SK-N-MC (cell line): ENCODE measurements around the gene XXYLT1.

ENCODE experiments used
- DNase-seq: peaks from one replicate; pipeline ENCODE4 v3.0.0-alpha.2; 2011; ENCODE audit warnings: low read depth, low spot score
- H3K27ac ChIP-seq: fragments of 200-600 bp; sonication (generic); 2 replicates; pipeline ENCODE4 v1.5.1; 2016; ENCODE audit warnings: mixed run types
- H3K36me3 ChIP-seq: fragments of 200-600 bp; sonication (generic); 2 replicates; pipeline ENCODE4 v1.6.1; 2017; ENCODE audit warnings: antibody characterized with exemption, low read length, mixed read lengths; ENCODE audit not compliant: insufficient read depth
- H3K4me3 ChIP-seq: fragments of 200-600 bp; sonication (generic); 2 replicates; pipeline ENCODE4 v1.5.1; 2016
- H3K9ac ChIP-seq: fragments of 200-600 bp; sonication (generic); 2 replicates; pipeline ENCODE4 v1.8.0; 2017; ENCODE audit warnings: mixed run types, mixed read lengths; ENCODE audit not compliant: insufficient read length
- H3K9me3 ChIP-seq: fragments of 200-600 bp; sonication (generic); 2 replicates; pipeline ENCODE4 v1.6.1; 2017; ENCODE audit warnings: low read depth, mild to moderate bottlenecking, antibody characterized with exemption, low read length, moderate library complexity, mixed read lengths
- EZH2 ChIP-seq: fragments of 200-600 bp; sonication (generic); IDR thresholded peaks from one replicate; pipeline ENCODE4 v1.6.1; 2017; ENCODE audit warnings: antibody characterized with exemption
- FOXP2 ChIP-seq: optimal IDR thresholded peaks from 2 replicates; pipeline ENCODE3; 2011; ENCODE audit warnings: mild to moderate bottlenecking, moderate library complexity; ENCODE audit not compliant: insufficient read depth; ENCODE audit errors: extremely low read length, control extremely low read depth
- POLR2AphosphoS5 ChIP-seq: IDR thresholded peaks from 2 replicates; pipeline ENCODE4 v1.6.1; 2012; ENCODE audit warnings: mild to moderate bottlenecking, low read depth, low read length, borderline replicate concordance

XXYLT1 gene

GRCh38 chr3:195068084-195069080 is 202.6 kb downstream of the XXYLT1 start:
- no peak for TF ChIP-seq POLR2AphosphoS5
- TF ChIP-seq FOXP2 = no peak
- TF ChIP-seq EZH2 = no peak
- H3K4me3 ChIP-seq = no peak overlapping the region
- no peaks in the 10 kb centered on the region for H3K9me3 ChIP-seq
- no peak overlapping the region for H3K27ac ChIP-seq
- peaks cover 10% of the 10 kb centered on the region; the same call in 1 of the 2 replicates for H3K36me3 ChIP-seq
- no peak overlapping the region for H3K9ac ChIP-seq
- DNase-seq = no peak

- Histone ChIP-seq H3K4me3 (no peak overlapping the region), H3K9me3 (no peaks in the 10 kb centered on the region), H3K9ac (no peak overlapping the region), H3K27ac (no peak overlapping the region), H3K36me3 (peaks cover 10% of the 10 kb centered on the region; the same call in 1 of the 2 replicates)
- no peak for TF ChIP-seq FOXP2
- no peak for TF ChIP-seq POLR2AphosphoS5
- no peak for TF ChIP-seq EZH2
- no peak for DNase-seq
Measured at GRCh38 chr3:195066441-195066841, 204.5 kb downstream of the XXYLT1 start.

GRCh38 chr3:195065864-195066185 is 205.1 kb downstream of the XXYLT1 start:
- Histone ChIP-seq H3K4me3 (no peak overlapping the region), H3K36me3 (peaks cover 10% of the 10 kb centered on the region; the same call in 1 of the 2 replicates), H3K9ac (no peak overlapping the region), H3K9me3 (no peaks in the 10 kb centered on the region), H3K27ac (no peak overlapping the region)
- DNase-seq = no peak
- TF ChIP-seq FOXP2 (no peak), POLR2AphosphoS5 (no peak), EZH2 (no peak)

GRCh38 chr3:195065142-195065863 is 205.7 kb downstream of the XXYLT1 start:
- Histone ChIP-seq H3K4me3 (no peak overlapping the region), H3K9ac (no peak overlapping the region), H3K36me3 (peaks cover 10% of the 10 kb centered on the region; the same call in 1 of the 2 replicates), H3K9me3 (no peaks in the 10 kb centered on the region), H3K27ac (no peak overlapping the region)
- TF ChIP-seq FOXP2 = no peak
- TF ChIP-seq EZH2 = no peak
- no peak for TF ChIP-seq POLR2AphosphoS5
- no peak for DNase-seq

GRCh38 chr3:195064300-195064931 is 206.5 kb downstream of the XXYLT1 start:
- Histone ChIP-seq H3K4me3 (no peak overlapping the region), H3K9me3 (no peaks in the 10 kb centered on the region), H3K36me3 (peaks cover 7% of the 10 kb centered on the region; the same call in 1 of the 2 replicates), H3K27ac (no peak overlapping the region), H3K9ac (no peak overlapping the region)
- TF ChIP-seq EZH2 = no peak
- no peak for TF ChIP-seq POLR2AphosphoS5
- TF ChIP-seq FOXP2 = no peak
- DNase-seq = no peak

- H3K36me3 ChIP-seq = 0 out of 2 replicates have a peak, but pooled peaks cover 2% of the 10 kb centered on the region
- DNase-seq = no peak
- no peak overlapping the region for H3K4me3 ChIP-seq
- no peaks in the 10 kb centered on the region for H3K9me3 ChIP-seq
- no peak for TF ChIP-seq EZH2
- TF ChIP-seq POLR2AphosphoS5 = no peak
- no peak for TF ChIP-seq FOXP2
- no peak overlapping the region for H3K9ac ChIP-seq
- H3K27ac ChIP-seq = no peak overlapping the region
Measured at GRCh38 chr3:195063581-195064193, 207.3 kb downstream of the XXYLT1 start.

GRCh38 chr3:195062866-195063540 is 208.0 kb downstream of the XXYLT1 start:
- no peak for DNase-seq
- Histone ChIP-seq H3K36me3 (no peaks in the 10 kb centered on the region), H3K9ac (no peak overlapping the region), H3K4me3 (no peak overlapping the region), H3K27ac (no peak overlapping the region), H3K9me3 (no peaks in the 10 kb centered on the region)
- TF ChIP-seq FOXP2 (no peak), EZH2 (no peak), POLR2AphosphoS5 (no peak)
